Trophoblast cell (in vitro differentiated cells and primary cell): ENCODE data around the gene DIAPH2.

Experiments used
- DNase-seq, 2 donors: peaks; one replicate each; pipeline ENCODE4 v3.0.0-alpha.2; 2016
- H2AFZ ChIP-seq: 2 replicates; pipeline ENCODE4 v1.6.1; 2013; ENCODE audit warnings: low read length, moderate library complexity, mild to moderate bottlenecking; ENCODE audit not compliant: insufficient read depth, poor library complexity
- H2AK5ac ChIP-seq: 2 replicates; pipeline ENCODE4 v1.6.1; 2013; ENCODE audit warnings: mild to moderate bottlenecking, low read length
- H2BK120ac ChIP-seq: 2 replicates; pipeline ENCODE4 v1.6.1; 2013; ENCODE audit warnings: low read length, mild to moderate bottlenecking, moderate library complexity; ENCODE audit not compliant: insufficient read depth, poor library complexity
- H2BK12ac ChIP-seq: 2 replicates; pipeline ENCODE4 v1.6.1; 2013; ENCODE audit warnings: mild to moderate bottlenecking, low read length, moderate library complexity
- H2BK5ac ChIP-seq: 2 replicates; pipeline ENCODE4 v1.6.1; 2013; ENCODE audit warnings: low read length, low read depth, moderate library complexity, mild to moderate bottlenecking; ENCODE audit not compliant: poor library complexity
- H3K14ac ChIP-seq: 2 replicates; pipeline ENCODE4 v1.6.1; 2013; ENCODE audit warnings: mild to moderate bottlenecking, low read length
- H3K18ac ChIP-seq: 2 replicates; pipeline ENCODE4 v1.6.1; 2013; ENCODE audit warnings: mild to moderate bottlenecking, low read length
- H3K23ac ChIP-seq: 2 replicates; pipeline ENCODE4 v1.6.1; 2013; ENCODE audit warnings: low read length
- H3K27ac ChIP-seq: 2 replicates; pipeline ENCODE4 v1.5.1; 2013; ENCODE audit warnings: low read depth, mild to moderate bottlenecking, inconsistent platforms, low read length, moderate library complexity
- H3K27me3 ChIP-seq: 2 replicates; pipeline ENCODE4 v1.6.1; 2013; ENCODE audit warnings: inconsistent platforms, mild to moderate bottlenecking, low read length, moderate library complexity; ENCODE audit not compliant: insufficient read depth
- H3K36me3 ChIP-seq, 2 experiments: 1 replicate in 1 of 2; 2 replicates in 1 of 2; pipeline ENCODE4 v1.6.1; 2013; ENCODE audit warnings: low read length in 2 of 2, mild to moderate bottlenecking in 2 of 2, moderate library complexity in 1 of 2; ENCODE audit not compliant: insufficient read depth in 2 of 2, control insufficient read depth in 1 of 2
- H3K4ac ChIP-seq: 2 replicates; pipeline ENCODE4 v1.6.1; 2013; ENCODE audit warnings: low read depth, mild to moderate bottlenecking, low read length, moderate library complexity
- H3K4me1 ChIP-seq, 2 experiments: 1 replicate in 1 of 2; 2 replicates in 1 of 2; pipeline ENCODE4 v1.6.1; 2013; ENCODE audit warnings: low read length in 2 of 2, mild to moderate bottlenecking in 2 of 2, moderate library complexity in 1 of 2; ENCODE audit not compliant: insufficient read depth in 2 of 2, control insufficient read depth in 1 of 2
- H3K4me2 ChIP-seq: 2 replicates; pipeline ENCODE4 v1.6.1; 2013; ENCODE audit warnings: inconsistent platforms, mild to moderate bottlenecking, low read length, moderate library complexity
- H3K4me3 ChIP-seq: 2 replicates; pipeline ENCODE4 v1.5.1; 2013; ENCODE audit warnings: mild to moderate bottlenecking, low read depth, low read length, inconsistent platforms
- H3K79me1 ChIP-seq: one replicate; pipeline ENCODE4 v1.6.1; 2013; ENCODE audit warnings: low read length
- H3K79me2 ChIP-seq: 2 replicates; pipeline ENCODE4 v1.6.1; 2013; ENCODE audit warnings: low read length, mild to moderate bottlenecking; ENCODE audit not compliant: control insufficient read depth, insufficient read depth, poor library complexity
- H3K9ac ChIP-seq: 2 replicates; pipeline ENCODE4 v1.6.1; 2013; ENCODE audit warnings: mild to moderate bottlenecking, low read length
- H3K9me3 ChIP-seq: 2 replicates; pipeline ENCODE4 v1.6.1; 2013; ENCODE audit warnings: low read depth, mild to moderate bottlenecking, control low read depth, inconsistent platforms, low read length; ENCODE audit not compliant: insufficient read depth
- H4K12ac ChIP-seq: 2 replicates; pipeline ENCODE4 v1.6.1; 2013; ENCODE audit warnings: low read depth, mild to moderate bottlenecking, low read length, moderate library complexity
- H4K8ac ChIP-seq: 2 replicates; pipeline ENCODE4 v1.6.1; 2013; ENCODE audit warnings: low read depth, mild to moderate bottlenecking, low read length, moderate library complexity
- H4K91ac ChIP-seq: one replicate; pipeline ENCODE4 v1.6.1; 2013; ENCODE audit warnings: low read depth, mild to moderate bottlenecking, low read length, moderate library complexity
- WGBS: extraction: QIAGEN DNeasy Blood & Tissue Kit; methylation state at CpG from one replicate; pipeline ENCODE4 v1.1.7; 2013; ENCODE audit warnings: missing lambda C conversion rate; ENCODE audit not compliant: insufficient read length, insufficient coverage; ENCODE audit errors: extremely low coverage; 5-methylcytosine and 5-hydroxymethylcytosine counted together

Gene DIAPH2

GRCh38 chrX:97102938-97103337 lies 418.3 kb downstream of the DIAPH2 start:
- Histone ChIP-seq H3K4me3 (no peak overlapping the region), H3K79me2 (no peaks in the 10 kb centered on the region), H3K4ac (no peak overlapping the region), H3K9me3 (no peaks in the 10 kb centered on the region), H4K91ac (no peak overlapping the region), H2BK5ac (no peak overlapping the region), H3K27ac (no peak overlapping the region), H2AK5ac (no peak overlapping the region), H3K23ac (no peak overlapping the region), H2BK12ac (no peak overlapping the region), H3K79me1 (no peaks in the 10 kb centered on the region), H2BK120ac (no peak overlapping the region), H3K36me3 (no peaks in the 10 kb centered on the region), H3K14ac (no peak overlapping the region), H4K8ac (no peak overlapping the region), H3K27me3 (no peaks in the 10 kb centered on the region), H3K4me1 (no peaks in the 10 kb centered on the region), H4K12ac (no peak overlapping the region), H3K18ac (no peak overlapping the region), H2AFZ (no peak overlapping the region), H3K9ac (no peak overlapping the region), H3K4me2 (no peak overlapping the region)
- no peak for DNase-seq

GRCh38 chrX:97109730-97110129 lies 425.1 kb downstream of the DIAPH2 start:
- no peak overlapping the region for H3K4me2 ChIP-seq
- no peak overlapping the region for H3K27ac ChIP-seq
- no peak overlapping the region for H2AK5ac ChIP-seq
- H3K4me3 ChIP-seq: no peak overlapping the region
- no peaks in the 10 kb centered on the region for H3K9me3 ChIP-seq
- H3K79me1 ChIP-seq: no peaks in the 10 kb centered on the region
- H3K9ac ChIP-seq: no peak overlapping the region
- H2BK120ac ChIP-seq: no peak overlapping the region
- no peaks in the 10 kb centered on the region for H3K27me3 ChIP-seq
- no CpG with 5 or more reads among the region's 1 CpG for WGBS
- H4K8ac ChIP-seq: no peak overlapping the region
- no peak overlapping the region for H3K23ac ChIP-seq
- H3K79me2 ChIP-seq: no peaks in the 10 kb centered on the region
- no peak for DNase-seq
- H2AFZ ChIP-seq: no peak overlapping the region
- no peaks in the 10 kb centered on the region for H3K4me1 ChIP-seq
- H3K18ac ChIP-seq: no peak overlapping the region
- no peak overlapping the region for H2BK12ac ChIP-seq
- H4K12ac ChIP-seq: no peak overlapping the region
- no peak overlapping the region for H2BK5ac ChIP-seq
- no peak overlapping the region for H3K4ac ChIP-seq
- no peak overlapping the region for H3K14ac ChIP-seq
- no peak overlapping the region for H4K91ac ChIP-seq
- H3K36me3 ChIP-seq: no peaks in the 10 kb centered on the region

GRCh38 chrX:97117572-97117971 lies 432.9 kb downstream of the DIAPH2 start:
- Histone ChIP-seq H4K91ac (no peak overlapping the region), H3K27me3 (no peaks in the 10 kb centered on the region), H2BK120ac (no peak overlapping the region), H2BK12ac (no peak overlapping the region), H3K23ac (no peak overlapping the region), H2AFZ (no peak overlapping the region), H3K18ac (no peak overlapping the region), H2AK5ac (no peak overlapping the region), H3K4me1 (no peaks in the 10 kb centered on the region), H3K9me3 (no peaks in the 10 kb centered on the region), H3K79me1 (no peaks in the 10 kb centered on the region), H3K4ac (no peak overlapping the region), H4K12ac (no peak overlapping the region), H3K9ac (no peak overlapping the region), H3K4me2 (no peak overlapping the region), H3K79me2 (no peaks in the 10 kb centered on the region), H3K4me3 (no peak overlapping the region), H3K14ac (no peak overlapping the region), H2BK5ac (no peak overlapping the region), H4K8ac (no peak overlapping the region), H3K36me3 (no peaks in the 10 kb centered on the region), H3K27ac (no peak overlapping the region)
- no peak for DNase-seq

DNA sequence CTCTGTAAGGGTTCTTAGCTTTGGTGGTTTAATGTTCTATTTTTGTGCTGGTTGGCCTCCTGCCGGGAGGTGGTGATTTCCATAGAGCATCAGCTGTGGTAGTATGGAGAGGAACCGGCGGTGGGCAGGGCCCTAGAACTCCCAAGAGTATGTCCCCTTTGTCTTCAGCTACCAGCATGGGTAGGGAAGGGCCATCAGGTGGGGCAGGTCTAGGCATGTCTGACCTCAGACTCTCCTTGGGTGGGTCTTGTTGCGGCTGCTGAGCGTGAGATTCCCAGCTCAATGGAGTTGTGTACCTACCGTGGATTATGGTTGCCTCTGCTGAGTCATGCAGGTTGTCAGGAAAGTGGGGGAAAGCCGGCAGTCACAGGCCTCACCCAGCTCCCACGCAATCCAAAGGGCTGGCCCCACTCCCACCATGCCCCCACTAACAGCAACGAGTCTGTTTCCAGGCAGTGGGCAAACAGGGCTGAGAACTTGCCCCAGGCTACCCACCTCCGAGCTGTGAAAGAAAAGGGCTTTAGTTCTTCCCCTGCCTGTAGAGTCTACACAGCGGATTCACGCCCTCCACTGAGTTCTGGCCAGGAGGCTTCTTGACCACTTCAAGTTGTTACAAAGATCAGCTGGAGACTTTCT lies 434.9 kb downstream of the DIAPH2 start:
- Histone ChIP-seq H3K9ac (no peak overlapping the region), H4K8ac (no peak overlapping the region), H2AFZ (no peak overlapping the region), H3K4ac (no peak overlapping the region), H3K4me1 (no peaks in the 10 kb centered on the region), H3K23ac (no peak overlapping the region), H3K14ac (no peak overlapping the region), H3K9me3 (no peaks in the 10 kb centered on the region), H3K36me3 (no peaks in the 10 kb centered on the region), H3K4me2 (no peak overlapping the region), H2BK5ac (no peak overlapping the region), H3K27me3 (no peaks in the 10 kb centered on the region), H4K12ac (no peak overlapping the region), H3K27ac (no peak overlapping the region), H3K79me2 (no peaks in the 10 kb centered on the region), H2BK120ac (no peak overlapping the region), H4K91ac (no peak overlapping the region), H2BK12ac (no peak overlapping the region), H3K79me1 (no peaks in the 10 kb centered on the region), H3K18ac (no peak overlapping the region), H2AK5ac (no peak overlapping the region), H3K4me3 (no peak overlapping the region)
- WGBS: no CpG with 5 or more reads among the region's 12 CpGs
- DNase-seq: no peak
